WTC11 (cell line): Measurements from ENCODE around the gene ERICH3. TPM values are rescaled to one million over a fixed set of nuclear protein-coding genes. Genes with fewer than 3 reads are reported as not detected.

Experiments
- ATAC-seq: fragments of 200-7000 bp; cut with Tn5 transposase; 2 replicates; pipeline ENCODE4 v1.10.0; 2021; ENCODE audit warnings: mild to moderate bottlenecking, moderate library complexity
- CTCF ChIA-PET: fragments of 300-600 bp; sonication (Branson Sonifier 250); formaldehyde crosslinking; loops from one replicate; lab custom pipeline; 2021; ENCODE audit warnings: antibody characterized with exemption; lab: Charles Lee
- POLR2A ChIA-PET: fragments of 350-600 bp; sonication (Branson Sonifier 250); formaldehyde crosslinking; loops from one replicate; lab custom pipeline; 2021; ENCODE audit warnings: antibody characterized with exemption; lab: Charles Lee
- DNase-seq: peaks from one replicate; pipeline ENCODE4 v3.0.0; 2021; ENCODE audit warnings: low spot score
- H3K27ac Mint-ChIP-seq: 2 replicates; pipeline ENCODE4 v1.8.0; 2021; ENCODE audit warnings: mixed read lengths
- H3K27me3 Mint-ChIP-seq: 2 replicates; pipeline ENCODE4 v1.8.0; 2021; ENCODE audit warnings: low read depth, mild to moderate bottlenecking, moderate library complexity, mixed read lengths
- H3K36me3 Mint-ChIP-seq: 2 replicates; pipeline ENCODE4 v1.8.0; 2021; ENCODE audit warnings: mixed read lengths
- H3K4me1 Mint-ChIP-seq: 2 replicates; pipeline ENCODE4 v1.8.0; 2022; ENCODE audit warnings: mixed read lengths
- H3K4me3 Mint-ChIP-seq: 2 replicates; pipeline ENCODE4 v1.8.0; 2021; ENCODE audit warnings: mild to moderate bottlenecking, moderate library complexity, mixed read lengths
- H3K9me3 Mint-ChIP-seq: 2 replicates; pipeline ENCODE4 v1.8.0; 2021; ENCODE audit warnings: mixed read lengths
- ELF4 ChIP-seq: sonication (generic); formaldehyde crosslinking; IDR thresholded peaks from 2 replicates; pipeline ENCODE4 v1.8.1; 2022; ENCODE audit warnings: low read depth, mild to moderate bottlenecking, moderate library complexity, missing genetic modification reagents
- EMX1 ChIP-seq: fragments of 250-450 bp; sonication (Bioruptor Pico); IDR thresholded peaks from 2 replicates; pipeline ENCODE4 v1.8.0; 2021; ENCODE audit warnings: mild to moderate bottlenecking
- JUN ChIP-seq: sonication (generic); formaldehyde crosslinking; IDR thresholded peaks from 2 replicates; pipeline ENCODE4 v1.8.0; 2023; ENCODE audit warnings: mild to moderate bottlenecking, missing genetic modification reagents
- NR3C1 ChIP-seq: sonication (generic); formaldehyde crosslinking; conservative IDR thresholded peaks from 2 replicates; pipeline ENCODE4 v1.8.1; 2023; ENCODE audit warnings: low read depth, mild to moderate bottlenecking, missing genetic modification reagents
- RELA ChIP-seq: sonication (generic); formaldehyde crosslinking; IDR thresholded peaks from 2 replicates; pipeline ENCODE4 v1.8.1; 2022; ENCODE audit warnings: missing genetic modification reagents, mild to moderate bottlenecking, borderline replicate concordance
- SOX15 ChIP-seq: fragments of 250-450 bp; sonication (Bioruptor Pico); IDR thresholded peaks from 2 replicates; pipeline ENCODE4 v1.9.0; 2021; ENCODE audit warnings: mild to moderate bottlenecking
- TEAD1 ChIP-seq: sonication (generic); formaldehyde crosslinking; IDR thresholded peaks from 2 replicates; pipeline ENCODE4 v1.8.0; 2022; ENCODE audit warnings: mild to moderate bottlenecking, missing genetic modification reagents
- TP53 ChIP-seq: sonication (generic); formaldehyde crosslinking; IDR thresholded peaks from 2 replicates; pipeline ENCODE4 v1.8.1; 2023; ENCODE audit warnings: mild to moderate bottlenecking, missing genetic modification reagents
- ZNF138 ChIP-seq: sonication (generic); formaldehyde crosslinking; conservative IDR thresholded peaks from 2 replicates; pipeline ENCODE4 v1.8.1; 2022; ENCODE audit warnings: mild to moderate bottlenecking, moderate library complexity, missing genetic modification reagents
- ZNF219 ChIP-seq: sonication (generic); formaldehyde crosslinking; IDR thresholded peaks from 2 replicates; pipeline ENCODE4 v1.8.0; 2023; ENCODE audit warnings: missing genetic modification reagents, mild to moderate bottlenecking, borderline replicate concordance
- ZNF263 ChIP-seq: sonication (generic); formaldehyde crosslinking; IDR thresholded peaks from 2 replicates; pipeline ENCODE4 v1.8.1; 2022; ENCODE audit warnings: low read depth, mild to moderate bottlenecking, moderate library complexity, missing genetic modification reagents
- ZNF423 ChIP-seq: fragments of 250-450 bp; sonication (Bioruptor Pico); IDR thresholded peaks from 2 replicates; pipeline ENCODE4 v2.1.2; 2022; ENCODE audit warnings: mild to moderate bottlenecking, moderate library complexity
- ZNF671 ChIP-seq: fragments of 250-450 bp; sonication (Bioruptor Pico); IDR thresholded peaks from 2 replicates; pipeline ENCODE4 v1.8.0; 2021; ENCODE audit warnings: mild to moderate bottlenecking
- total RNA-seq: library from RNA; stranded (reverse); gene quantifications from 3 replicates; pipeline ENCODE4 v1.2.3, GENCODE V29; 2021
- TF ChIP-seq, protein P1 (sequence below): sonication (generic); formaldehyde crosslinking; IDR thresholded peaks from 2 replicates; pipeline ENCODE4 v1.8.1; 2023; ENCODE audit warnings: mild to moderate bottlenecking, moderate library complexity, missing genetic modification reagents
- TF ChIP-seq, protein P2 (sequence below): fragments of 250-450 bp; sonication (Bioruptor Pico); conservative IDR thresholded peaks from 2 replicates; pipeline ENCODE4 v1.9.0; 2021; ENCODE audit warnings: mild to moderate bottlenecking
- TF ChIP-seq, protein P3 (sequence below): sonication (generic); formaldehyde crosslinking; IDR thresholded peaks from 2 replicates; pipeline ENCODE4 v1.8.0; 2023; ENCODE audit warnings: missing genetic modification reagents
- TF ChIP-seq, protein P4 (sequence below): sonication (generic); formaldehyde crosslinking; IDR thresholded peaks from 2 replicates; pipeline ENCODE4 v1.8.0; 2022; ENCODE audit warnings: missing genetic modification reagents

Gene ERICH3
- total RNA-seq, 1 experiment from 2014 or later: 0.07 TPM

DNA sequence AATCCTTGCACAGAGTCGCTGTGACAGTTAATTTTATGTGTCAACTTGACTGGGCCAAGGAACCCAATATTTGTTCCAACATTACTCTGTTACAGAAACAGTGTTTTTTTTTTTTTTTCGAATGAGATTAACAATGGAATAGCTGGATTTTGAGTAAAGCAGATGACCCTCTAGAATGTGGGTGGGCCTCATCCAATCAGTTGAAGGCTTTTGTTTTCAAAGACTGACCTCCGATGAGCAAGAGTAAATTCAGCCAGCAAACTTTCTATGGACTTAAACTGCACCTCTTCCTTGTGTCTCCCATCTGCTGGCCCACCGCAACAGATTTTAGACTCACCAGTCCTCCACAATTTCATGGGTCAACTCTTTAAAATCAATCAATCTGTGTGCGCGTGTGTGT, 42.2 kb upstream of the ERICH3 start:
- Mint-ChIP-seq H3K4me3 (no peak overlapping the region), H3K36me3 (peaks cover 15% of the 10 kb centered on the region), H3K27ac (no peak overlapping the region), H3K27me3 (no peaks in the 10 kb centered on the region)
- ChIA-PET CTCF (no interaction called here), POLR2A (no interaction called here)
- DNase-seq: no peak
- TF ChIP-seq ELF4 (CRISPR knock-in tag) (no peak), ZNF219 (no peak), TEAD1 (CRISPR knock-in tag) (no peak), SOX15 (no peak)
- TF ChIP-seq, all 79 proteins: peak for 0
- Mint-ChIP-seq H3K9me3 (no peaks in the 10 kb centered on the region), H3K4me1 (0 out of 2 replicates have a peak, but pooled peaks cover 6% of the 10 kb centered on the region)
- no peak for ATAC-seq

DNA sequence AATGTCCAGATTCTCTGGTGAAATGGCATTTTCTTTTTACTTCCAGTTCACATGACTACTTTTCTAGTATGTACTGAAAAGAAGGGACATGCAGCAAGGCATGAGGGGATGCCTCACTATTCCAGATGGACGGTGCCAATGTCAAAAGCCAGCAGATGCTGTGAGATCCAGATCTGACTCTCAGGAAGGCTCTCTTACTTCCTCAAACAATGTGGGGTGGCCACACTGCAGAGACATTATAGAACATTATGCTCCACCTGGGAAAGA, 41.6 kb upstream of the ERICH3 start:
- DNase-seq (no peak), ATAC-seq (no peak)
- H3K4me1 Mint-ChIP-seq: 0 out of 2 replicates have a peak, but pooled peaks cover 6% of the 10 kb centered on the region
- no peaks in the 10 kb centered on the region for H3K27me3 Mint-ChIP-seq
- TF ChIP-seq, protein P1, sequence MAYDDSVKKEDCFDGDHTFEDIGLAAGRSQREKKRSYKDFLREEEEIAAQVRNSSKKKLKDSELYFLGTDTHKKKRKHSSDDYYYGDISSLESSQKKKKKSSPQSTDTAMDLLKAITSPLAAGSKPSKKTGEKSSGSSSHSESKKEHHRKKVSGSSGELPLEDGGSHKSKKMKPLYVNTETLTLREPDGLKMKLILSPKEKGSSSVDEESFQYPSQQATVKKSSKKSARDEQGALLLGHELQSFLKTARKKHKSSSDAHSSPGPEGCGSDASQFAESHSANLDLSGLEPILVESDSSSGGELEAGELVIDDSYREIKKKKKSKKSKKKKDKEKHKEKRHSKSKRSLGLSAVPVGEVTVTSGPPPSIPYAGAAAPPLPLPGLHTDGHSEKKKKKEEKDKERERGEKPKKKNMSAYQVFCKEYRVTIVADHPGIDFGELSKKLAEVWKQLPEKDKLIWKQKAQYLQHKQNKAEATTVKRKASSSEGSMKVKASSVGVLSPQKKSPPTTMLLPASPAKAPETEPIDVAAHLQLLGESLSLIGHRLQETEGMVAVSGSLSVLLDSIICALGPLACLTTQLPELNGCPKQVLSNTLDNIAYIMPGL (CRISPR knock-in tag): no peak
- TF ChIP-seq TP53: no peak
- TF ChIP-seq, protein P2, sequence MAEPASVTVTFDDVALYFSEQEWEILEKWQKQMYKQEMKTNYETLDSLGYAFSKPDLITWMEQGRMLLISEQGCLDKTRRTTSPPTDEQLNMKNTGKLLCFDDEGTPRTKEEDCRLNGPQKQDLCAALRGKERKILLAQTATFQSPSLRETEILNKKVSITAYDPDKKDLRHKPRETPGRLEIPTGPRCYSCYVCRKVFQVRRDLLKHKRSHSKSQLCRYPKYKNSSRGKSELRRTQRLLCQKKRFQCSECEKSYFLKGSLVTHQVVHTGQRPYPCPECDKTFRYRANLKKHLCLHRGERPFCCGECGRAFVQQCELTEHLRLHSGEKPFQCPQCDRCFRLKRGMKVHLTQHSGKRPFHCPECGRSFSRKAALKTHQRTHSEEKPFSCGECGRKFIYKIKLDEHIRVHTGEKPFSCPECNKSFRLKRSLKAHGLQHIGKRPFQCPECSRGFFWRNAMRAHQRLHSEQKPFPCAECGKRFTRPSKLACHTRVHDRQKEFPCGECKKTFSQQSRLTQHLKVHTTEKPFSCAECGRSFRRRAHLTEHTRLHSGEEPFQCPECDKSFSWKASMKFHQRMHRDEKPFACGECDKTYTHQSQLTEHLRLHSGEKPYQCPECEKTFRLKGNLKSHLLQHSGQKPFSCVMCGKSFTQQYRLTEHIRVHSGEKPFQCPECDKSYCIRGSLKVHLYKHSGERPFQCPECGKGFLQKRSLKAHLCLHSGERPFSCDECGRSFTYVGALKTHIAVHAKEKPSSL: no peak
- TF ChIP-seq, protein P3, sequence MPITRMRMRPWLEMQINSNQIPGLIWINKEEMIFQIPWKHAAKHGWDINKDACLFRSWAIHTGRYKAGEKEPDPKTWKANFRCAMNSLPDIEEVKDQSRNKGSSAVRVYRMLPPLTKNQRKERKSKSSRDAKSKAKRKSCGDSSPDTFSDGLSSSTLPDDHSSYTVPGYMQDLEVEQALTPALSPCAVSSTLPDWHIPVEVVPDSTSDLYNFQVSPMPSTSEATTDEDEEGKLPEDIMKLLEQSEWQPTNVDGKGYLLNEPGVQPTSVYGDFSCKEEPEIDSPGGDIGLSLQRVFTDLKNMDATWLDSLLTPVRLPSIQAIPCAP (CRISPR knock-in tag): no peak
- no peak overlapping the region for H3K27ac Mint-ChIP-seq
- POLR2A ChIA-PET: no interaction called here
- CTCF ChIA-PET: interaction anchor here (1.1 kb wide), 1 partner anchor 211 kb away, joined by 3 read pairs; no protein-coding TSS in a partner anchor
- H3K36me3 Mint-ChIP-seq: peaks cover 10% of the 10 kb centered on the region
- H3K4me3 Mint-ChIP-seq: no peak overlapping the region
- H3K9me3 Mint-ChIP-seq: no peaks in the 10 kb centered on the region

DNA sequence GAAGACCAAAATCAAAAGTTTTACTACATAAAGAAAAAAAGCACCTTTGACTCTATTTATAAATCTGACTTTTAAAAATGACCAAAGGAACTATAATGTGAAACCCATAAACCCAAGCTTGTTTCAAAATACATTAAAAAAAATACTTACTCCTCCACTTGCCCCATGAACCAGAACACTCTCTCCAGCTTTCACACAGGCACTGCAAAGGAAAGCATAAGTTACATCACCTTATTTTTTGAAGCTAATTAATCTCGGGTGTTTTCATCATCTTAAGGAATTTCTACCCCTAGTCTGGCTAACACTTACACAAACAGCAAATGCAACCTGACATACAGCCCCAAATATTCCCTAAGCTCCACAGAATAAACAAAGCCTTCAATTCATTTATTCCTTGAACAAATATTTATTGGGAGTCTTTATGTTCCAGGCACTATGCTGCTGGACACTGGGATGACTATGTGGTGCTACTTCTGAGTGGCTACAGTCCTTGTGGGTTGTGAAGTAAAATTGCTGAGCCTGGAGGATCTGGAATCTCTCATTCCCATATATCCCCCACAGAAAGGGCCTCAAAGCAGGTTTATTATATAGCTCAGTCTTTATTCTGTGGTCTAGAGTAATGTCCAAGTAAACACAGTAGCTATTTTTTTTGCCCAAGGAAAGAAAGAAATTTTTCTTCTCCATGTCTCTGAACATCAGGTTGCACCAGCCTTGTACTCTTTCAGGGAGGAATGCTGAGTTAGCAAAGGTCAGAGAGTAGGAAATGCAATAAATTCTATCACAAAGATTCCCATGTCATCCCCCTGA, 41.0 kb upstream of the ERICH3 start:
- ChIA-PET CTCF (interaction anchor here (0.7 to 1.2 kb wide), 3 partner anchors 19 to 246 kb away, joined by 3 read pairs; no protein-coding TSS in a partner anchor), POLR2A (interaction anchor here (0.7 kb wide), 1 partner anchor 19 kb away, joined by 3 read pairs; no protein-coding TSS in a partner anchor)
- Mint-ChIP-seq H3K9me3 (no peaks in the 10 kb centered on the region), H3K27ac (no peak overlapping the region), H3K4me3 (no peak overlapping the region), H3K4me1 (0 out of 2 replicates have a peak, but pooled peaks cover 6% of the 10 kb centered on the region), H3K27me3 (no peaks in the 10 kb centered on the region)
- no peak for DNase-seq
- ATAC-seq: no peak
- no peak for TF ChIP-seq EMX1 (CRISPR knock-in tag)
- no peak for TF ChIP-seq JUN (CRISPR knock-in tag)
- TF ChIP-seq ZNF423 (CRISPR knock-in tag): no peak
- TF ChIP-seq RELA (CRISPR knock-in tag): no peak
- no peak for TF ChIP-seq ZNF263
- TF ChIP-seq ZNF138 (CRISPR knock-in tag): no peak
- TF ChIP-seq, all 79 proteins: peak for 0
- H3K36me3 Mint-ChIP-seq: peaks cover 8% of the 10 kb centered on the region

DNA sequence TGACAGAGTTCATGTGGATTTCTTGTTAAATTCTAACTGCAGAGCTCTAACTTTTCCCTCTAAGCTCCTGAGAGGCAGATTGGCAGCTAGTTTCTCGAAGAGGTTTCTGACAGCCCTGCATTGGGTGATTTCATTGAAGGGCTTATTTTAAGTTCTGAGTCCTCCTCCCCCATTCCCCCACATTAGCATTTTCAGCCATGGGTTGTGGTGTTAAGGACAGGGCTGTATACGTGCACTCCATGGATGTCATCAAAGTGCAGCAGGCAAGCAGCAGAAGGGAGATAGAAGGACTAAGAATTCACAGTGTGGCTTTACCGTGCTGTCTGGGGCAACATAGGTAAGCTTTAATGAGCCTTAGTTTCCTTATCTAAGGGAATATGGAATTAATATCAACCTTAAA, 40.3 kb upstream of the ERICH3 start:
- no peak for ATAC-seq
- CTCF ChIA-PET: interaction anchor here (0.7 to 1.2 kb wide), 2 partner anchors 20 to 245 kb away, joined by 3 read pairs; no protein-coding TSS in a partner anchor
- peaks cover 8% of the 10 kb centered on the region for H3K36me3 Mint-ChIP-seq
- TF ChIP-seq TP53 (no peak), ZNF671 (no peak), NR3C1 (CRISPR knock-in tag) (no peak)
- TF ChIP-seq, protein P4, sequence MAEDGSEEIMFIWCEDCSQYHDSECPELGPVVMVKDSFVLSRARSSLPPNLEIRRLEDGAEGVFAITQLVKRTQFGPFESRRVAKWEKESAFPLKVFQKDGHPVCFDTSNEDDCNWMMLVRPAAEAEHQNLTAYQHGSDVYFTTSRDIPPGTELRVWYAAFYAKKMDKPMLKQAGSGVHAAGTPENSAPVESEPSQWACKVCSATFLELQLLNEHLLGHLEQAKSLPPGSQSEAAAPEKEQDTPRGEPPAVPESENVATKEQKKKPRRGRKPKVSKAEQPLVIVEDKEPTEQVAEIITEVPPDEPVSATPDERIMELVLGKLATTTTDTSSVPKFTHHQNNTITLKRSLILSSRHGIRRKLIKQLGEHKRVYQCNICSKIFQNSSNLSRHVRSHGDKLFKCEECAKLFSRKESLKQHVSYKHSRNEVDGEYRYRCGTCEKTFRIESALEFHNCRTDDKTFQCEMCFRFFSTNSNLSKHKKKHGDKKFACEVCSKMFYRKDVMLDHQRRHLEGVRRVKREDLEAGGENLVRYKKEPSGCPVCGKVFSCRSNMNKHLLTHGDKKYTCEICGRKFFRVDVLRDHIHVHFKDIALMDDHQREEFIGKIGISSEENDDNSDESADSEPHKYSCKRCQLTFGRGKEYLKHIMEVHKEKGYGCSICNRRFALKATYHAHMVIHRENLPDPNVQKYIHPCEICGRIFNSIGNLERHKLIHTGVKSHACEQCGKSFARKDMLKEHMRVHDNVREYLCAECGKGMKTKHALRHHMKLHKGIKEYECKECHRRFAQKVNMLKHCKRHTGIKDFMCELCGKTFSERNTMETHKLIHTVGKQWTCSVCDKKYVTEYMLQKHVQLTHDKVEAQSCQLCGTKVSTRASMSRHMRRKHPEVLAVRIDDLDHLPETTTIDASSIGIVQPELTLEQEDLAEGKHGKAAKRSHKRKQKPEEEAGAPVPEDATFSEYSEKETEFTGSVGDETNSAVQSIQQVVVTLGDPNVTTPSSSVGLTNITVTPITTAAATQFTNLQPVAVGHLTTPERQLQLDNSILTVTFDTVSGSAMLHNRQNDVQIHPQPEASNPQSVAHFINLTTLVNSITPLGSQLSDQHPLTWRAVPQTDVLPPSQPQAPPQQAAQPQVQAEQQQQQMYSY (CRISPR knock-in tag): no peak

More for the DNA sequence above, 40.3 kb upstream of the ERICH3 start:
- POLR2A ChIA-PET: no interaction called here
- Mint-ChIP-seq H3K9me3 (no peaks in the 10 kb centered on the region), H3K4me1 (0 out of 2 replicates have a peak, but pooled peaks cover 6% of the 10 kb centered on the region), H3K27ac (no peak overlapping the region), H3K27me3 (no peaks in the 10 kb centered on the region), H3K4me3 (no peak overlapping the region)
- DNase-seq: no peak
